ENCODE data around the gene ZKSCAN5. TPM values are rescaled to one million over a fixed set of nuclear protein-coding genes. Genes with fewer than 3 reads are reported as not detected.
A peak's percentile ranks its signal among the peaks of the same experiment; 100 is the strongest.

Gene ZKSCAN5
- polyA plus RNA-seq, 3 donors = 1.6 to 2.9 (median 2.2) TPM

GRCh38 chr7:99560834-99561736 lies 56.6 kb downstream of the ZKSCAN5 start:
- WGBS (ENCODE audit: insufficient coverage) = 93% methylated on average over 3 of the region's 7 CpGs
- peaks cover 19 to 45% of the 10 kb centered on the region in 2 donors for H3K4me1 ChIP-seq (ENCODE audit: control insufficient read depth in 1 of 2, insufficient read depth in 2 of 2, low read length in 2 of 2)
- H3K9me3 ChIP-seq (replicated peaks in 1 of 2; ENCODE audit: control insufficient read depth in 1 of 2, insufficient read depth in 1 of 2, low read length in 2 of 2) = no peaks in the 10 kb centered on the region
- Mint-ChIP-seq H3K27me3 (ENCODE audit: low read depth in 3 of 3) (peaks cover 0 to 2% (median 0%) of the 10 kb centered on the region in 3 donors), H3K4me1 (peaks cover 39% of the 10 kb centered on the region), H3K27ac (peak overlapping the region in 6 of 7 donors; percentile 60 to 82 (median 73)), H3K36me3 (peaks cover 54 to 63% of the 10 kb centered on the region in 2 donors), H3K4me3 (no peak overlapping the region), H3K9me3 (no peaks in the 10 kb centered on the region)
- H3K4me2 ChIP-seq (replicated peaks; ENCODE audit: extremely low read depth, low read length, poor library complexity, severe bottlenecking) = no peak overlapping the region
- peak overlapping the region in 1 of 2 donors; percentile 33 for H3K27ac ChIP-seq (ENCODE audit: low read depth in 1 of 2, low read length in 2 of 2)
- intact Hi-C loops (cut with micrococcal nuclease) = no loop called here
- H3K9ac ChIP-seq (ENCODE audit: insufficient read depth, low read length, poor library complexity, severe bottlenecking) = no peak overlapping the region
- DNase-seq = peak in 2 of 3 donors; percentile 9 to 14
- H3K36me3 ChIP-seq (replicated peaks in 1 of 2; ENCODE audit: control insufficient read depth in 1 of 2, insufficient read depth in 2 of 2, low read length in 2 of 2) = peaks cover 55 to 65% of the 10 kb centered on the region in 2 donors
- H4K20me1 ChIP-seq (ENCODE audit: insufficient read depth, low read length) = peaks cover 38% of the 10 kb centered on the region
- H2AFZ ChIP-seq (ENCODE audit: insufficient read depth, low read depth, low read length, poor library complexity, severe bottlenecking) = no peak overlapping the region
- no peak overlapping the region for H3K4me3 ChIP-seq (replicated peaks in 1 of 3; ENCODE audit: low read depth in 2 of 3, low read length in 3 of 3)
- no peaks in the 10 kb centered on the region for H3K27me3 ChIP-seq (ENCODE audit: control insufficient read depth in 2 of 2, insufficient read depth in 2 of 2, low read length in 2 of 2)
- peaks cover 80% of the 10 kb centered on the region for H3K79me2 ChIP-seq (ENCODE audit: insufficient read depth, low read length)
- TF ChIP-seq, protein P1, sequence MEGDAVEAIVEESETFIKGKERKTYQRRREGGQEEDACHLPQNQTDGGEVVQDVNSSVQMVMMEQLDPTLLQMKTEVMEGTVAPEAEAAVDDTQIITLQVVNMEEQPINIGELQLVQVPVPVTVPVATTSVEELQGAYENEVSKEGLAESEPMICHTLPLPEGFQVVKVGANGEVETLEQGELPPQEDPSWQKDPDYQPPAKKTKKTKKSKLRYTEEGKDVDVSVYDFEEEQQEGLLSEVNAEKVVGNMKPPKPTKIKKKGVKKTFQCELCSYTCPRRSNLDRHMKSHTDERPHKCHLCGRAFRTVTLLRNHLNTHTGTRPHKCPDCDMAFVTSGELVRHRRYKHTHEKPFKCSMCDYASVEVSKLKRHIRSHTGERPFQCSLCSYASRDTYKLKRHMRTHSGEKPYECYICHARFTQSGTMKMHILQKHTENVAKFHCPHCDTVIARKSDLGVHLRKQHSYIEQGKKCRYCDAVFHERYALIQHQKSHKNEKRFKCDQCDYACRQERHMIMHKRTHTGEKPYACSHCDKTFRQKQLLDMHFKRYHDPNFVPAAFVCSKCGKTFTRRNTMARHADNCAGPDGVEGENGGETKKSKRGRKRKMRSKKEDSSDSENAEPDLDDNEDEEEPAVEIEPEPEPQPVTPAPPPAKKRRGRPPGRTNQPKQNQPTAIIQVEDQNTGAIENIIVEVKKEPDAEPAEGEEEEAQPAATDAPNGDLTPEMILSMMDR (IDR thresholded peaks at IDR 0.05) = no peak

DNA sequence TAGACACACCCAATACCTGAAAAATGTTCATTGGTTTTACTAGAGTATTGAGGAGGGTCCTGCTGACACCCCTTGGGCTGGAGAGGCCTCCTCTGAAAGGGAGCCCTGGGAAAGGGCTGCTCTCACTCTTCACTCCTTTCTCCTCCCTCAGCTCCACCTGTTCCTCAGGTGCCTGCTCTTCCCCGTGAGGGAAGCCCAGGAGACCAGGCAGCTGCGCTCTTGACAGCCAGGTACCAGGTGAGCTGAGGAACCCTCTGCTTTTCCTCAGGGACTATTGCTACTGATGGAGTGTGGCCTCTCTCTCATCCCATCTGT lies 57.2 kb downstream of the ZKSCAN5 start:
- Histone ChIP-seq H3K36me3 (replicated peaks in 1 of 2; ENCODE audit: control insufficient read depth in 1 of 2, insufficient read depth in 2 of 2, low read length in 2 of 2) (peaks cover 61 to 68% of the 10 kb centered on the region in 2 donors), H3K27me3 (ENCODE audit: control insufficient read depth in 2 of 2, insufficient read depth in 2 of 2, low read length in 2 of 2) (no peaks in the 10 kb centered on the region), H2AFZ (ENCODE audit: insufficient read depth, low read depth, low read length, poor library complexity, severe bottlenecking) (no peak overlapping the region), H3K4me2 (replicated peaks; ENCODE audit: extremely low read depth, low read length, poor library complexity, severe bottlenecking) (no peak overlapping the region), H3K4me3 (replicated peaks in 1 of 3; ENCODE audit: low read depth in 2 of 3, low read length in 3 of 3) (no peak overlapping the region), H3K27ac (ENCODE audit: low read depth in 1 of 2, low read length in 2 of 2) (peak overlapping the region in 1 of 2 donors; percentile 47), H4K20me1 (ENCODE audit: insufficient read depth, low read length) (peaks cover 44% of the 10 kb centered on the region), H3K79me2 (ENCODE audit: insufficient read depth, low read length) (peaks cover 74% of the 10 kb centered on the region), H3K9me3 (replicated peaks in 1 of 2; ENCODE audit: control insufficient read depth in 1 of 2, insufficient read depth in 1 of 2, low read length in 2 of 2) (no peaks in the 10 kb centered on the region), H3K9ac (ENCODE audit: insufficient read depth, low read length, poor library complexity, severe bottlenecking) (no peak overlapping the region), H3K4me1 (ENCODE audit: control insufficient read depth in 1 of 2, insufficient read depth in 2 of 2, low read length in 2 of 2) (peaks cover 19 to 41% of the 10 kb centered on the region in 2 donors)
- Mint-ChIP-seq H3K27me3 (ENCODE audit: low read depth in 3 of 3) (peaks cover 0 to 2% (median 0%) of the 10 kb centered on the region in 3 donors), H3K27ac (peak overlapping the region in 4 of 7 donors; percentile 76 to 91 (median 86)), H3K4me3 (no peak overlapping the region), H3K9me3 (no peaks in the 10 kb centered on the region), H3K4me1 (peaks cover 37% of the 10 kb centered on the region), H3K36me3 (peaks cover 50 to 67% of the 10 kb centered on the region in 2 donors)
- WGBS (ENCODE audit: insufficient coverage) = 100% methylated on average over 2 of the region's 2 CpGs
- no peak for DNase-seq
- TF ChIP-seq, protein P1 (IDR thresholded peaks at IDR 0.05) = no peak
- intact Hi-C loops (cut with micrococcal nuclease) = no loop called here

All from CD14-positive monocyte (primary cell).